GM13976 (cell line): ENCODE data around the gene BMP4.

ENCODE experiments used
- DNase-seq: peaks from one replicate; pipeline ENCODE4 v3.0.0; 2012; ENCODE audit warnings: low spot score
- CTCF ChIP-seq: IDR thresholded peaks from 2 replicates; pipeline ENCODE4 v1.5.1; 2012; ENCODE audit warnings: borderline replicate concordance, mild to moderate bottlenecking; ENCODE audit not compliant: insufficient read depth; ENCODE audit errors: extremely low read depth, missing control alignments, control extremely low read depth
- in situ Hi-C: fragments of 300-500 bp; cut with MboI; formaldehyde crosslinking; loops from one replicate; pipeline ENCODE4 v1.12.0; 2022; ENCODE audit warnings: low sequenced_read_pairs, mixed read lengths, inconsistent platforms; ENCODE audit not compliant: unreplicated experiment

The BMP4 gene

GRCh38 chr14:53951627-53952303, 4.9 kb downstream of the BMP4 start:
- in situ Hi-C loops = no loop called here
- TF ChIP-seq CTCF = no peak
- no peak for DNase-seq

DNA sequence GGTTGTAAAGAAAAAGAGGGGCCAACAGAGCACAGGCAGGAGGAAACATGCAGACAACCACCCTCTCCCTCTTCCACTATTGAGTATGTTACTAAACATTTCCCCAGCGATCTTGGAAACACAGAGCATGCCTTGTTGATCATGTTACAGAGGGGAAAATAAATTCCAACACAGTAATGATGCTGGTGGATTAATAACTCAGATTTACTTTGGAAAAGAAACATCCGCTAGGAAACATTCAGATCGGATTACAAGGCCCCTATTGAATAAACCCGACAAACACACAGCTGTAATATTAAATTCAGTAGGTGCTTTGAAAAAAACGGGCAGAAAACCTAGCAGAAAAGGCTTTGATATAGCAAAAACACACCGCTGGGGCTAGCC, 5.4 kb downstream of the BMP4 start:
- no peak for TF ChIP-seq CTCF
- DNase-seq = no peak
- in situ Hi-C loops = no loop called here

GRCh38 chr14:53950031-53950793, 6.4 kb downstream of the BMP4 start:
- no peak for DNase-seq
- no peak for TF ChIP-seq CTCF
- in situ Hi-C loops = no loop called here

DNA sequence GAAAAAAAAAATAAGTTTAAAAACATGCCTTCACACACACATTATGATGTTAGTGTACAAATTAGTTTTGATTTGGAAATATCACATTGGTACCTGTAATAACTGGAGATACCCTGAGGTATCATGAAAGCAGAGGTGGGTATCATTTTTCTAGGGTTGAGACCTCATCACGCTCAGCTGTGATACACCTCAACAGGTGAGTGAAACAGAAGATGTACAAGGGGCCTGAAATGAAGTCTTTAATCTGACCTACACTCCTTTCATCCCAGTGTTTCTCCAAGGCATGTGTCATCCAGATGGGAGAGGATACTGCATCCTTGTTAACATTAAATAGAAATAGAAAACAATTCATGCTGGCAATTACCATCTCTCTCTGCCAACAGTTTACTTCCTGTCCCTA, 7.4 kb downstream of the BMP4 start:
- no peak for TF ChIP-seq CTCF
- in situ Hi-C loops = no loop called here
- no peak for DNase-seq

DNA sequence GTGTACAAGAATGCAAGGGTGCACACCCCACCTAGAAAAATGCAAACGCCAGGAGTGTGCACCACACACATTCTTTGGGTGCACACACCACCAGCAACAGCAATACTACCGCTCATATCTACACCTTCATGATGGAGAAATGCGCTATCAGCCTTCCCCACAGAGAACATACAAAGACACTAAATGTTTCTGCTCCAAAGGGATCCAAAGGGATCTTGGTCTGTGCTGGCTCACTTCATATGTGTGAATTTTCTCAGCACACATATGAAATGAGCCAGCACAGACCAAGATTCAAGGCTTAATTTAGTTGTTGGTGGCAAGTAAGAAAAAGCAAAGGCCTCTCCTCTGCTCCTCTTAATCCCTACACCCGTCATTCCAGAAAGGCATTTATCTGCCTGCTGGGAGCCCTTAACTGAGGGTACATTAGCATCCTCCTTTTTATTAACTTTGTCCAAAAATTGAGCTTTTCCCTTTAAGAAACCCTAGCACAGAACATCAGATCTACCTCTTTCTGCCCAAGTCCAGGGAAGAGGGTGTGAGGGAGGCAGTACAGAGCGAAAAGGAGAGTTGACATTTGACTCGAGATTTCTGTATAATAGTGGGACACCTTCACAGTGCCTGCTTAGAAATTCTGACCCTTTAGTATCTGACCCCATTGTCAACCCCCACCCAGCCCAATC, 8.3 kb downstream of the BMP4 start:
- no peak for TF ChIP-seq CTCF
- in situ Hi-C loops = no loop called here
- DNase-seq = no peak

- in situ Hi-C loops = no loop called here
- no peak for TF ChIP-seq CTCF
- DNase-seq = no peak
Observed at GRCh38 chr14:53947452-53948204, 9.0 kb downstream of the BMP4 start.
